Left ventricle myocardium superior (tissue), 1 donor: ENCODE results near the gene ENOX1. TPM values are rescaled to one million over a fixed set of nuclear protein-coding genes. Genes with fewer than 3 reads are reported as not detected.

Source experiments
- ATAC-seq: fragments of 200-7000 bp; cut with Tn5 transposase; one replicate; pipeline ENCODE4 v1.9.1; 2020; ENCODE audit warnings: mild to moderate bottlenecking, moderate library complexity
- DNase-seq: peaks from one replicate; pipeline ENCODE4 v3.0.0-alpha.2; 2020
- intact Hi-C: fragments of 100-400 bp; cut with micrococcal nuclease; formaldehyde crosslinking; loops from one replicate; pipeline ENCODE4 v1.11.0; 2022
- total RNA-seq: library from RNA; stranded (reverse); fragmentation: NEBNext Ultra II Directional; extraction: Animal tissue kit (Norgen Biotek cat#: 25700); gene quantifications from one replicate; pipeline ENCODE4 v1.2.1, GENCODE V29; 2021
- donor health status: DM: no; HTN: yes; CAD: no; lungs with severe emphysema.

Gene ENOX1
- total RNA-seq, 1 donor from 2014 or later, result 6.8 TPM

DNA sequence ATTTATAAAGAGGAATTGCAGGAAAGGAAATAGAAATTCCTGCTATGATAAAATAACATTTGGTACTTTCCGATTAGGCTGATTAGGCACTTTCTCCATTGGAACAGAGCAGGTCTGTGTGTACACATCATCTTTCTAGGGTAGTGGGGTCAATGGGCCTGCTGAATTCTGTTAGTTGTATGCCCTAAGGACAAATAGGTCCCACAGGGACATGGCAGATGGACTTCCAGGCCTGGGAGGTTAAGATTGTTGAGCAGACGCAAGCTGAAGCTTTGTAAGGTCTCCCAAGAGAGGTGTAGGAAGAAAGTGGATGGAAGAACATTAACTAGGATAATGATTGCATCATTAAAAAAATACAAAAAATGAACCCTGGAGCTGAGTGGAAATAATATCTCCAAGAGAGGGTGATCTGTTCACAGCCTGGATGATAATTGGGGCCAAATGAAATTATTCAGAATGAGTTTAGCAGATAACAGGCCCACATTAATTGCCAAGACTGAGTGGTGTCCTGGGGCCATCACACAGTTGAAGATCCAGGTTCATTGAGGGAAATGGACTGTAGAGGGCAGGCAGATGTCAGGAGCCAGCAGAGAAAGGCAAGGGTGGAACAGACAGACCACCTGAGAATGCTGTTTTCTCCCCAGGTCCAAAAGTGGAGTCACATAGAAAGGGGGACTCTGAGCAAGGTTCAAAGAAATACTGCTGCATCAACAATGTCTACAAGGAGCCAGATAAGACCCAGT lies 548.3 kb downstream of the ENOX1 start:
- intact Hi-C loops, result no loop called here
- ATAC-seq, result peak; percentile 36

DNA sequence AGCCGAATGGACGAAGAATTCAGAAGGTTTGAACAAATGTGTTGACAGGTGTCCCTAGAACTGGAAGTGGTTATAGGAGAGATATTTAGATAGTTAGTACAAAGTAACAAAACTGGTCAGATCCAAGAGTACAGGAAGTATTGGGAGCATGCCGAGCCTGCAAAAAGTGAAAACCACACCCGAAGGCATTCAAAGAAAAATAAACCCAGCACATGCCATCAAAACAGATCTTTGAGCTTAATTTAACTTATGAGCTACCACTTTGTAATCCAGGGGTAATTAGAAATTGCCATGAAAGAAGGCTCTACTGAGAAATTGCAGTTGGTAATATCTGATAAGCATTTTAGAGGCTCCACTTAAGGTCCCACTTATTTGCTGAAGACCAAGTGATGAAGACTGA lies 549.2 kb downstream of the ENOX1 start:
- intact Hi-C loops, result no loop called here
- no peak for ATAC-seq
- no peak for DNase-seq

More for the DNA sequence above, 548.3 kb downstream of the ENOX1 start:
- no peak for DNase-seq

DNA sequence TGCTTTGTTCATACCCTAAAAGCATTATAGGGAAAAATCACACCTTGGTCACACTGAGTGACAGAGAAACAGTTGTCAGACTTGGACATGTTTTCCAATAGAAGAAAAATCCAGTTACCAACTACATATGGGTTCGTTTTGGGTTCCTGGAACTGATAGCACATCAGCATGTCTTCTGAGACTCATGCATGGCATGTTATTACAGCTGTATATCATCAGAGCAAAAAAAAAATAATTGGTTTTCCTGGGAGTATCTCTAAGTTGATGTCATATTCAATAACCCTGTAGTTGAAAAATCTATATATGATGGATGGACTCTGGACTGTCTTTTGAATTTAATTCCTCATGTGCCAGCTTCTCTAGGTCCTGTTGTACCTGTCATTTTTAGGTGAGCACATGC lies 551.7 kb downstream of the ENOX1 start:
- intact Hi-C loops, result no loop called here
- DNase-seq (no peak), ATAC-seq (no peak)

DNA sequence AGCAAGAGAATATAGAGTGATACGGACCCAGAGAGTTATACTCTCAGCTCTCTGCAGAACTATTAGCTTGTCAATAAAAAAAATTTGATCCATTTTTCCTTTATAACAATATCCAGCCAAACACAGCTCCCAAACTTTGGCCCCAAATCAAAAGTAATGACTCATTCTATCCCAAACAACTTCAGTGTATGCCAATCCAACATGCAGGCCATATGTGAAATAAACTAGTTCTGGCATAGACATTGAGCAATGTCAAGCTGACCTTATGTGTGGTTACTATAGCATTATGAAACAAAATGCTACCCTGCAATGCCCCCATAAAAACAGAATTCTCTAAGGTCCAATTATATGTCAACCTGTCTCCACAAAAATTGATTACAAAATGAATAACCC lies 553.9 kb downstream of the ENOX1 start:
- intact Hi-C loops, result no loop called here
- ATAC-seq, result no peak
- DNase-seq, result no peak

DNA sequence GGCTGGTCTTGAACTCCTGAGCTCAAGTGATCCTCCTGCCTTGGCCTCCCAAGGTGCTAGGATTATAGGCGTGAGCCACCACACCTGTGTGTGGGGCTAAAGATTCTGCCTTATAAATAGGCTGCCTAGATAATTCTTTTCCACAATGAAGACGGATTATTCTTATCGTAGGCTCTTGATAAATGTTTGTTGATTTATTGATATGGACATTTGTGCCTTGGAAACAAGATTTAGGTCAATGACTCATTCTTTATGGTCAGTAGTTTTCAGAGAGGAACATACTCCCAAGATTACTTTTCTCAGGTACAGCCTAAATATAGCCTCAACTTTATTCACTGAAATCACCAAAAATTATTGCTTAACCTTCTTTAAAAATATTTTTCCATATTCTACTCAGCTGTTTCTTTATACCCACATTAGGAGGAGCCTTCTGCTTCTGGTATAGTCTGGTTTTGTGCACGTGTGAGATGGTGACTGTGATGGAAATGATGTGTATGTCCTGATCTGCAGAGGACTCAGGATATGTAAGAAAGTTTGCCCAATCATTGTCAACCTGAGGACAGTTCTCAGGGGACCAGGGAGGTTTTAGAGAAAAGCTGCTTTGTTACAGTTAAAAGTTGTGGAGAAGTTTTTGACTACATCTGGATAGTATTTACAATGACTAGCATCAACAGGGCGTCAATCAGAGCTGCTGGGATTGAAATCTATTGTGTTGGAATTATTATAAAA lies 554.5 kb downstream of the ENOX1 start:
- no peak for DNase-seq
- ATAC-seq, result no peak
- intact Hi-C loops, result no loop called here

DNA sequence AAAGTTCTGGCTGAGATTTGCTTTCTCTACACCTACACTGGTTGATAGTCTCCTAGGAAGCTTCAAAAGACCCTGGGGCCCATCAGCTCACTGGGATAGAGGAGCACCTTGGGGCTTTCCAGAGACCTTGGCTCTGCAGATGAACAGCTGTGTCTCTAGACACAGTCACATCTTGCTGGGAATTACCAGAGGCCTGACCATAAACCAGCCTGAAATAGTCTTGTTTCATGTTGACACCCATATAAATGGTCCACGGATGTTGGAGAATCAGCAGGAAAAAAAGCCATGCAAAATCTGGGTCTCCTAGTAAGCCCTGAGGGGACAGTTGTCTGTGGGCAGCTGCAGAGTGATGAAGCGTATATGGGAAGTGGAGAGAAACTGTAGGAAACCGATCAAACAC lies 555.8 kb downstream of the ENOX1 start:
- no peak for ATAC-seq
- intact Hi-C loops, result no loop called here
- DNase-seq, result no peak

DNA sequence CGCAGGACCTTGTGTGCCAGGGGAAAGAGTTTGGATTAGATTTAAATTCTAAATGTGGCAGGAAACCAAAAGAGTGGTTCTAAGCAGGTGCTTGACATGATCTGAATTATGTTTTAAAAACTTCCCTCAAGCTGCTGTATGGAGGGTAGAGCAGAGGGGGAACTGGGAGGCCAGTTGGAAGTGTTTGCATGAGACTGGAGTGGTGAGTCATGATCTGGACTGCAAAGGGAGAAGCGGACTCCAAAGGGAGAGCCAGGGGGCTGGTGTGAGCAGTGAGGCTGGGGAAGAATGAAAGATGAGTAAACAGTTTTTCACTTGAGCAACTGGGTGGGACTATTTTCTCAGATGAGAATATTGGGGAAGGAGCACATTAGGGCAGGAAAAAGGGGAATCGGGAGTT lies 557.3 kb downstream of the ENOX1 start:
- intact Hi-C loops, result no loop called here
- DNase-seq (no peak), ATAC-seq (no peak)

DNA sequence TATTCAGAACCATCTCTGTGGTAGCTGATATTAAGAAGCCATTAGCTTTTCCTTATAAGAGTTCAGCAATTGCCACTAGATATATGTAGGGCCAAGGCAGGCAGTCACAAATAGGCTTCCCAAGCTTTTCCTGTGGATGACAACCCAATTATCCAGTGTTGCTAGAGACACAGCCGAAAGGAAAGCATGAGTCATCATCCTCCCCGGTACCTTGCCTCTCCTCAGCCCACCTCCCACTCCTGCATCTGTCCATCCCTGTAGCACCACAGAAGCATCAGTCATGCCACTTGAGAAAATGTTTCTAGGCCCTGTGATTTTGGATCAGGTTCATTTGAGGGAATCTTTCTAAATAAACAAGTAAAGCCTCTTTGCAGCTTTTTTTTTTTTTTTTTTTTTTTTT lies 559.1 kb downstream of the ENOX1 start:
- ATAC-seq (no peak), DNase-seq (no peak)
- intact Hi-C loops, result no loop called here

DNA sequence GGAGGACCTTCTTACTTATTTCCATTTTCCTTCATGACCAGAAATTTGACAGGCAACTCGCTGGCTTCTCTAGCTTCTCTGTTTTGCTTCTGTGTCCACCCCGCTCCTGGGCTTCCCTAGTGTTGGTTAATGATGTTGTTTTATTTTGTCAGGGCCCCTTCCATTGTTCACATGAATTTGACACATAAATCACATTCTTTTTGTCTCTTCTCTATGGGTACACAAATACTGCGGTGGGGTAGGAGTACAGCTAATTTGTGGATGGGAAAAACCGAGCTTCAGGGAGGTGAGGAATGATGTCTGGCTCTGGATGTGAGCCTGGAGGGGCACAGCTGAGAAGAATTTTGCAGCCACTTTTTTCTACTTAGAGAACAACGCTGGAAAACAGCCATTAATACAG lies 563.6 kb downstream of the ENOX1 start:
- ATAC-seq, result no peak
- DNase-seq, result no peak
- intact Hi-C loops, result no loop called here

DNA sequence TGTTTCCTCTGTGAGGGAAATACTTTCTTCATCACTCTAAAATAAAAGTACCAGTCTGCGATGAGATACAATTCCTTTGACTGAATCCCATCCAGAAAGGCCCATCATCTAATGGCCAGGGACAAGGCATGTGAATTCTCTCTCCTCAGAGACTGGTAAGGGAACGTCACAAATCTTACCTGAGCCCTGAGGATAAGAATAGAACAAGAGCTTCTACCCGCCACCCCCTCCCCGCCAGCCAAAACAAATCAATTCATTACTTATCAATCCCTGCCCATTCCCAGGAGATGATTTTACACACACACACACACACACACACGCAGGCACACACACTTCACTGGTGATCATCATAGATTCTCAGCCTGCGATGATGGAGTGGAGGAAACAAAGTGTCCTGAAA lies 564.7 kb downstream of the ENOX1 start:
- intact Hi-C loops, result no loop called here
- DNase-seq (no peak), ATAC-seq (no peak)

DNA sequence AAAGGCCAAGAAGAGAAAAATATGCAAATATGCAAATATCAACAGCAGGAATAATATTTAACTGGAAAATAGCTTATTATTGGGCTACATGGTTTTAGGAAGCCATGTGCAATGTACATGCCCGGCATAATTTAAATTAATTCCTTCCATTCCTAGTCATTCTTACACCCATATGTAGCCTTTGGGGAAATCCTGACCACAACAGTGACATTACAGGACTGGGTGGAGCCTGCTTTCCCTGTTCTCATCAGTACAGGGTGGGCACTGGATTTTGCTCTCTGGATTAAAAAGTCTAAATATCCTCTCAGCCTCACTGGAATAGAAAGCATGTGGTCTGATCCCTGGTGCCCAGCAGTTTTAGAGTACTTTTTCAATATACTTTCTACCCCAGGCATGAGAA lies 565.2 kb downstream of the ENOX1 start:
- intact Hi-C loops, result no loop called here

DNA sequence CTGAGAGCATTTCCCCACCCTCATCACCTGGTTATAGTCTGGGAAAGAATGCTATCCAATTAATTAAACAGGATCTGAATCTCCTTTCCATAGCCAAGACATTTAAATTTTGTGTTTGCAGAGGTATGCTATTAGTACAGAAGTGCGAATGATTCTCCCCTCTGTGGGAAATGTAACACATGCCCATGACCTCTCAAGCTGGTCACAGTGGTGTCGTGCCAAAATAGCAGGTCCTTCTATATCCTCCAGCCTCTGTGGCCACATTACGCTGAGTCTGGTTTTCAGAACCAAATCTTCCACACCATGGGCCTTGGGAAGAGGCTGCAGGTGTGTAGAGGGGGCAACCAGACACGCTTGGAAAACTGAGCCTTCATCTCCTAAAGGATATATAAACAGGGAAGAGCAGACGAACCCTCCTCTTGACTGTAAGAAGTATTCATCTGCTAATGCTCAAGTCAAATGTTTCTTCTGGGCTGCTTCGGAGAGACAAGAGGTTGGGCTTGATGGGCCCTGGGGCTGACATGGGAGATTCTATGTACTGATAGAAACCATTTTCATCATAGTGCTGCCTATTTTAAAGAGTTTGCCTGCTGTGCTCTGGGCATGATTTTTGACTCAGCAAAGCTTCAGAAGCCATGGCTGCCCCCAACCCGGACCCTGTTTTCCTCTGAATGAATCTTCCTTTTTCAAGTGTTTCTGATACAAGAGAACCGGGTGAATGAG lies 565.7 kb downstream of the ENOX1 start:
- no peak for ATAC-seq
- intact Hi-C loops, result no loop called here
- no peak for DNase-seq

More for the DNA sequence above, 565.2 kb downstream of the ENOX1 start:
- DNase-seq (no peak), ATAC-seq (no peak)

DNA sequence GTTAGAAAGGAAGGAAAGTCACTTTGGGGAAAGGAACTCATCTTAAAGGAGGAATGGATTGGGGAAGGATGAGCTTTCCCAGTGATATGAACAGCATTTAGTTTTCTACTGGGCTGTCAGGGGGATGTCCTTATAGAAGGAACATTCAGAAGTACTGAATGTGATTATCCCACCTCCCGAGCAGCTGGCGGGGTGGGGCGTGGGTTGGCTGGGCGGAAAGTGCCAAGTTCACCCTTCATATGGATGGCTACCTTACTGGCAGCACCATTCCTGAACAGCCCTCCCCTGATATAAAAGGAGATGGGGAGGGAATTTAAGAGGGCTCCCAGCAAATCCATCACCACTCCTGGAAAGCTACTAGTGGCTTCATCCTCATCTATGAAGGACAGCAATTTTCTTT lies 572.6 kb downstream of the ENOX1 start:
- intact Hi-C loops, result no loop called here
- ATAC-seq (no peak), DNase-seq (no peak)

DNA sequence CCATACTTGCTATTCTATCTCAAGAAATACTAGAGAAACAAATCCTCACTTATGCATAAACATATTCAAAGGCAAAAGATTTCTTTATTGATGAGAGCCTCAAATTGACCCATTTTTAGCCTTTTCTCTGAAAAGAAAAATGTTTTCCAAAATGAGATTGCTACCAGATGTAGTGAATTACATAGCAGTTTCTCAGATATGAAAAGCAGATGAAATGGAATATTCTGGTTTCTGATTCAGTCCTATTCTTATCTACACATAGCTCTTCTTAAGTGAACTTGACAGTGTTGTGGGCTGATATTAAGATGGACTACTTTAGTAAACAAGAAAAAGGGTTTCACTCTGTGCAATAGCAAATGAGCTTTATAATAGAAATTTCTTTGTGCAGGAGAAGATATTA lies 579.9 kb downstream of the ENOX1 start:
- intact Hi-C loops, result loop anchor here (10.0 kb wide), 1 partner anchor 588 kb away; no protein-coding TSS in a partner anchor
- DNase-seq (no peak), ATAC-seq (no peak)

DNA sequence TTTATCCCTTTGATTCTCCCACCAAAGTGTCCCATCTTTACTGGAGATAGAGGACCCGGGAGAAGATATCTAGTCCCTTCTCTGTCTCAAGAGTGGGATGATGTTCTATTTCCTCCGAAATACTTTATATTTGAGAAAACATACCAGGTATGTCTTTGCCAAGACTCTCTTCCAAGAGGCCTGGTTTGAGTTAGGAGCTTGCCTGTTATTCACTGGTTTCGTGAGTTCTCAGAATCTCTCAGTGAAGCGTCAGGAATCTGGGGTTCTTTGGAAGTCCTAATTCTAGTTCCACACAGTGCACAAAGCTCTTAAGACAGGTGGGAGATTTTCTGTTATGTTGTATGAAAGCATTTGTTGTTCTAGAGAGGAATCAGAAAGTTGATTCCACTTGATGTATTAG lies 581.4 kb downstream of the ENOX1 start:
- intact Hi-C loops, result loop anchor here (10.0 kb wide), 1 partner anchor 589 kb away; no protein-coding TSS in a partner anchor
- ATAC-seq, result no peak

DNA sequence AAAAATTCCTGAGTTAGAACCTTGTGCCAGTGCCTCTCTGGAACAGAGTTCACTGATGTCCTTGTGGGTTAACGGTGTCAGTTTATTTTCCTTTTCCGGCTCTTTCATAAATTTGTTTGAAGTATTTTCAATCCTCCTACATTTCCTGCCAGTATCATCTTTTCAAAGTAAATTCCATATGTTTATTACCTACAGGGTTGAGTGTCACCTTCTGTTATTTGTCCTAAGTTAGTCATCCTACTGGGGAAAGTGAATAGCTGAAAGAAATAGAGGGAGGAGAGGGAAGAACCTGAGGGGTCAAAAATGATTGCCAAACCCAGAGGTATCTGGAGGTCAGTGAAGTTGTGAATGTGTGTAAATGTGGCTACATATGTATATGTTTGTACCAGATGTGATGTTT lies 582.2 kb downstream of the ENOX1 start:
- DNase-seq, result no peak
- intact Hi-C loops, result loop anchor here (10.0 kb wide), 1 partner anchor 590 kb away; no protein-coding TSS in a partner anchor
- no peak for ATAC-seq

More for the DNA sequence above, 581.4 kb downstream of the ENOX1 start:
- DNase-seq, result no peak

DNA sequence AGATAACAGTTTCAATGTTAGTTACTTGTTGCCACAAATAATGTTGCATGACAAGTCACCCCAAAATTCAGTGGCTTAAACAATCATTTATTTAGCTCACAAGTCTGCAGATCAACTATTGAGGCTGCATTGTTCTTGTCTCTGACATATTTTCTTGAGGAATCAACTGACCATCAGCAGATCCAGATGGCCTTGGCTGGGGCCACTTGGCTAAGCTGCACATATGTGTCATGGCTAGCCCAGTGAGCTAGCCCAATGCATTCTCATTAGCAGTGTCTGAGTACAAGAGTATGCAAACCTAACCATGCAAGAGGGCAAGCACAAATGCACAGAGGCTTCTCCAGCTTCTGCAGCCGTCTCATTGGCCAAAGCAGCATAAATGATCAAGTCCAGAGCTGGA lies 583.0 kb downstream of the ENOX1 start:
- intact Hi-C loops, result loop anchor here (10.0 kb wide), 1 partner anchor 591 kb away; no protein-coding TSS in a partner anchor
- ATAC-seq (no peak), DNase-seq (no peak)

DNA sequence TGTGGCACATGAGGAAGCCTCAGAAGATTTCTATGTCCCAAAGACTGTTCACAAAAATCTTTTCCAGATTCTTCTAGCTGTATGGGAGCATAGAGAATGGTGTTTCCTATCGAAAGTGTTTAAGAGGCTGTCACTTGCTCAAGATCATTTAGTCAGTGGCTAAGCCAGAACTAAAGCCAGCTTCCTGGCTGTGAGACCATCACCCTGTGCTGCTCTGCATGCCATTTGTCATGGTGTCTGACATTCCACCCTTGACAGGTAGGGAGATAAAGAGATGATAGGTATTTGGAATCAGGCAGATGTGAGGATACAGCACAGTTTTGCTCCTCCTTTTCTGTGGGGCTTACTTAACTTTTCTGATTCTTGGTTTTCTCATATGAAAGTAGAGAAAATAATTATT lies 586.0 kb downstream of the ENOX1 start:
- intact Hi-C loops, result loop anchor here (10.0 kb wide), 1 partner anchor 594 kb away; no protein-coding TSS in a partner anchor
- no peak for DNase-seq
- no peak for ATAC-seq

DNA sequence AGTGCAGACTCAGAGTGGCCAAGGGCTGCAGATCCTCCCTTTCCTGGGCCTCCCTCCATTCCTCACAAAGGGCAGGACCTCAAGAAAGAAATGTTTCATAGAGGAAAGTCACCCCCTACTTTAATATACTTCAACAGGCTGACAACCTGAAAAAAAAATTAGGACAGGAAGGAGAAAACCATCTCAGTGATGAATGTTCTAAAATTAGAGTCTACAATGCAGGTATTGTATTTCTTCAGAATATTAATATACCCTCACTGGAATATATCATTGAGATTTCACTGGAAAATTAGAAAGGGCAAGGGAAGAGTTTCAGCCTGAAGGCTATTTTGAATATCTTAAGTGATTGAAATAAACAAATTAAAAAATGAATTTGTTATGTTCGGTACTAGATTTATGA lies 586.5 kb downstream of the ENOX1 start:
- ATAC-seq (no peak), DNase-seq (no peak)
- intact Hi-C loops, result loop anchor here (10.0 kb wide), 1 partner anchor 594 kb away; no protein-coding TSS in a partner anchor
